Stimulated activated CD4-positive, alpha-beta T cell treated with anti-CD3 and anti-CD28 coated beads, Interleukin-15, amount 100 ng/mL, for 48 hours (primary cell): Measurements from ENCODE around the gene PDCD4.
A peak's percentile ranks its signal among the peaks of the same experiment; 100 is the strongest.

Experiments
- DNase-seq, 2 donors: peaks; one replicate each; pipeline ENCODE4 v3.0.0-alpha.2; 2020; ENCODE audit warnings: low read depth in 2 of 2

The PDCD4 gene

GRCh38 chr10:110871298-110872084, at the start of gene PDCD4:
Gene PDCD4, plus strand, starts transcription at chr10:110871928. Its CDS starts 4,100 bp downstream, at chr10:110876028.
- peak; percentile 92 to 95 for DNase-seq

- DNase-seq, result no peak
These were observed 49.6 kb upstream of the PDCD4 start for GRCh38 chr10:110822035-110822711.

- no peak for DNase-seq
These were observed 48.9 kb upstream of the PDCD4 start for GRCh38 chr10:110822712-110823311.

GRCh38 chr10:110824152-110824441, 47.6 kb upstream of the PDCD4 start:
- DNase-seq, result no peak

GRCh38 chr10:110824660-110825059, 47.1 kb upstream of the PDCD4 start:
- DNase-seq, result no peak

- no peak for DNase-seq
These were observed 46.2 kb upstream of the PDCD4 start for GRCh38 chr10:110825508-110825907.

- DNase-seq, result no peak
These were observed 44.3 kb upstream of the PDCD4 start for GRCh38 chr10:110827410-110827809.

- DNase-seq, result no peak
These were observed 43.9 kb upstream of the PDCD4 start for GRCh38 chr10:110827875-110828274.

GRCh38 chr10:110828525-110828924, 43.2 kb upstream of the PDCD4 start:
- DNase-seq, result no peak

- no peak for DNase-seq
These were observed 41.9 kb upstream of the PDCD4 start for GRCh38 chr10:110829721-110830410.

GRCh38 chr10:110833234-110833940, 38.3 kb upstream of the PDCD4 start:
- DNase-seq, result no peak

GRCh38 chr10:110833941-110834628, 37.6 kb upstream of the PDCD4 start:
- no peak for DNase-seq

GRCh38 chr10:110834629-110835301, 37.0 kb upstream of the PDCD4 start:
- DNase-seq, result no peak

GRCh38 chr10:110835841-110836240, 35.9 kb upstream of the PDCD4 start:
- no peak for DNase-seq

- DNase-seq, result no peak
These were observed 35.0 kb upstream of the PDCD4 start for GRCh38 chr10:110836706-110837105.

- DNase-seq, result no peak
These were observed 34.1 kb upstream of the PDCD4 start for GRCh38 chr10:110837418-110838171.

GRCh38 chr10:110840225-110840922, 31.4 kb upstream of the PDCD4 start:
- DNase-seq, result no peak

- no peak for DNase-seq
These were observed 30.8 kb upstream of the PDCD4 start for GRCh38 chr10:110840923-110841428.

GRCh38 chr10:110841767-110842267, 29.9 kb upstream of the PDCD4 start:
- no peak for DNase-seq
